IMR-90 (cell line): ENCODE data around the gene ASXL1.

ENCODE experiments used
- CEBPB ChIP-seq: IDR thresholded peaks from 2 replicates; pipeline ENCODE4 v1.6.1; 2012; ENCODE audit warnings: low read depth, low read length, improper control_type of control experiment
- CHD1 ChIP-seq: IDR thresholded peaks from 2 replicates; pipeline ENCODE4 v1.6.1; 2012; ENCODE audit warnings: low read depth, low read length, improper control_type of control experiment
- MAFK ChIP-seq: IDR thresholded peaks from 2 replicates; pipeline ENCODE4 v1.6.1; 2012; ENCODE audit warnings: low read depth, low read length, improper control_type of control experiment
- MXI1 ChIP-seq: IDR thresholded peaks from 2 replicates; pipeline ENCODE4 v1.6.1; 2012; ENCODE audit warnings: low read depth, mild to moderate bottlenecking, low read length, moderate library complexity, borderline replicate concordance
- POLR2A ChIP-seq: IDR thresholded peaks from 2 replicates; pipeline ENCODE4 v1.6.1; 2012; ENCODE audit warnings: mild to moderate bottlenecking, low read depth, low read length
- RCOR1 ChIP-seq: IDR thresholded peaks from 2 replicates; pipeline ENCODE4 v1.6.1; 2012; ENCODE audit warnings: mild to moderate bottlenecking, low read length, improper control_type of control experiment; ENCODE audit not compliant: insufficient replicate concordance
- RFX5 ChIP-seq: IDR thresholded peaks from 2 replicates; pipeline ENCODE4 v1.8.0; 2012; ENCODE audit warnings: low read depth, mild to moderate bottlenecking, low read length, moderate library complexity
- SMC3 ChIP-seq: fragments of 150-350 bp; IDR thresholded peaks from 2 replicates; pipeline ENCODE4 v1.6.1; 2016; ENCODE audit warnings: low read depth, mild to moderate bottlenecking, antibody characterized with exemption, low read length, moderate library complexity
- USF2 ChIP-seq: fragments of 150-350 bp; IDR thresholded peaks from 2 replicates; pipeline ENCODE4 v1.6.1; 2017; ENCODE audit warnings: mild to moderate bottlenecking, antibody characterized with exemption, low read length, low read depth
- TF ChIP-seq, protein P1 (sequence below): conservative IDR thresholded peaks from 2 replicates; pipeline ENCODE4 v1.5.1; 2012; ENCODE audit warnings: mild to moderate bottlenecking, low read depth, low read length, improper control_type of control experiment

DNA sequence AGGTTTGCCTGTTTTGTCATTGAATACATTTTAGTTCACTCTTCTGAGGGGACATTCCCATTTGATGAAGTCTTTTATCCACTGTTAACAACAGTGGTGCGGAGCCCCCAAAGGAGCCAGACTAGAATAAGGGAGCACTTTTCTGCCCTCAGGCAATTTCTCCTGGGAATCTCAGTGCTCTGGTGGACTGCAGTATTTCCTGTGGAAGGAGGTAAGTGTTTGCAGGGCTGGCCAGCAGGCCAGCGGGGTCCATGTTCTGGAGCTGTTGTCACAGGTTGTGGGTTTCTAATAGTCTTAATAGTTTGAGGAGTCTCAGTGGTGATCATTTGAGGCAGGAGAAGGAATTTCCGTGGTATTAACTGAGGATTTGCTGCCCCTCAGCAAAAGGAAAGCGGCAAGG, 83.5 kb downstream of the ASXL1 start:
- TF ChIP-seq, protein P1, sequence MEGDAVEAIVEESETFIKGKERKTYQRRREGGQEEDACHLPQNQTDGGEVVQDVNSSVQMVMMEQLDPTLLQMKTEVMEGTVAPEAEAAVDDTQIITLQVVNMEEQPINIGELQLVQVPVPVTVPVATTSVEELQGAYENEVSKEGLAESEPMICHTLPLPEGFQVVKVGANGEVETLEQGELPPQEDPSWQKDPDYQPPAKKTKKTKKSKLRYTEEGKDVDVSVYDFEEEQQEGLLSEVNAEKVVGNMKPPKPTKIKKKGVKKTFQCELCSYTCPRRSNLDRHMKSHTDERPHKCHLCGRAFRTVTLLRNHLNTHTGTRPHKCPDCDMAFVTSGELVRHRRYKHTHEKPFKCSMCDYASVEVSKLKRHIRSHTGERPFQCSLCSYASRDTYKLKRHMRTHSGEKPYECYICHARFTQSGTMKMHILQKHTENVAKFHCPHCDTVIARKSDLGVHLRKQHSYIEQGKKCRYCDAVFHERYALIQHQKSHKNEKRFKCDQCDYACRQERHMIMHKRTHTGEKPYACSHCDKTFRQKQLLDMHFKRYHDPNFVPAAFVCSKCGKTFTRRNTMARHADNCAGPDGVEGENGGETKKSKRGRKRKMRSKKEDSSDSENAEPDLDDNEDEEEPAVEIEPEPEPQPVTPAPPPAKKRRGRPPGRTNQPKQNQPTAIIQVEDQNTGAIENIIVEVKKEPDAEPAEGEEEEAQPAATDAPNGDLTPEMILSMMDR, result no peak
- TF ChIP-seq POLR2A (no peak), RFX5 (no peak), CHD1 (no peak), MXI1 (no peak), USF2 (no peak), CEBPB (no peak), SMC3 (no peak), RCOR1 (no peak), MAFK (no peak)
